HG02973 (cell line): Measurements from ENCODE around the gene MYLK3.

Source experiments
- ATAC-seq: cut with Tn5 transposase; IDR thresholded peaks from one replicate; pipeline ENCODE4 v1.9.1; 2021; ENCODE audit warnings: moderate library complexity; ENCODE audit not compliant: unreplicated experiment

MYLK3 gene

DNA sequence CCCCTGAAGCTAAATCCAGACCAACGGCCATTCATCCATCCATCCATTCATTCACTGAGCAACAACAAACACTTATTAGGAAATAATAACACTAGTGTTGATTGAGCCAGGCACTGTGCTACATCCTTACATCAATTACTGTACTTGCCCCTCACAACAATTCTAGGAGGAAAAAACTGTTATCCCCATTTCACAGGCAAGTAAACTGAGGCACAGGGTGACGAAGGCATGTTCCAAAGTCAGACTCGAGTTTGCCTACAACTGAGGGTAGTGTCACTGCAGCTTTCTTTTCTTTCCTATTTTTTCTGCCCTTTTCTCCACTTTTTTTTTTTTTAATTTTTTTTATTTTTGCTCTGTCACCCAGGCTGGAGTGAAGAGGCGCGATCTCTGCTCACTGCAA is 11.2 kb upstream of the MYLK3 start:
- no peak for ATAC-seq

DNA sequence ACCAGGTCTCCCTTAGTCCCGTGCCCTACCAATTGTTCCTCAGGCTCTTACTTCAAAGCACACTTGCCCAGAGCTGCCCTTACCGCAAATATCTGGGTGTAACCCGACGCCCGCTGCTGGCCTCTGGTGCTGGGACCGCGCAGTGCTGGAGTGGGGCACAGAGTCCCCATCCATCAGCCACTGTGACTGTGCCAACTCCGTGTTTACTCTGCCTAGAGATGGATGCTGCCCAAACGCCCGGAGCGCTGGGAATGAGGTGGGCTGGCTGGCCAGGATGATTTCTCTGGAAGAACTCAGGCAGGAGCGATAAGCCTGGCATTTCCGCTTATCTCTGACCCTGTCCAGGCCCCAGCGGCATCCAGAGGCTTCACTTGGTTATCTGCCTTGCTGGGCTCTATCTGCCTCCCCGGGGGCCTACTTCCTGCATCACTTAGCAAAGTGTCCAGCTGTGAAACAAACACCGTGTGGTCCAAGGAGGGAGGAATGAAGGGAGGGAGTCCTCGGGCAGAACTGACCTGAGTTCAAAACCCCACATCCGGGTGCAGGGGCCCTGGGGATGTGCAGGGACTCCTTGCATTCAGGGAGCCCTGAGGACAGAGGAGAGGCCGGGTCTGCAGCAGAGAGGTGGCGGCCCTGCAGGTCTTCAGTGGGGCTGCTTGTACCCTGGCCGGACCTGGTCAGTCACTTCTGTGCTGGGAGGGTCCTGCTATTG is 9.4 kb upstream of the MYLK3 start:
- no peak for ATAC-seq

DNA sequence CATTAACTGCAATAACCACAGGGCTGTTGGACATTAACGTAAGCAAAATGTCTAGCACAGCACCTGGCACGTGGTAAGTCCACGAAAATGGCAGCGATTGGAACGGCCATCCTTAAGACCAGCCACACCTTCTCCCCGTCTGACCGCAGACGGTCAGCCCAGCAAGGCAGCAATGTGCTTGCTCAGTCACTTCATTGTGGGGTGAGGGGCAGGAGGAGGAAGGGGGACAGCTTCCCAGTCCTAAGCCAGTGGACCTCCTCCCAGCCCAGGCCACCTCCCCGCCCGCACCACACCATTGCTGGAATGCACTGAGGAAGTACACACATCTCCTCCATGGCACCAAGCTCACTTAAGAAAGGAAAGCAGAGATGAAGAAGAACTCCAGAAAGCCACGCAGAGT is 8.6 kb upstream of the MYLK3 start:
- no peak for ATAC-seq

DNA sequence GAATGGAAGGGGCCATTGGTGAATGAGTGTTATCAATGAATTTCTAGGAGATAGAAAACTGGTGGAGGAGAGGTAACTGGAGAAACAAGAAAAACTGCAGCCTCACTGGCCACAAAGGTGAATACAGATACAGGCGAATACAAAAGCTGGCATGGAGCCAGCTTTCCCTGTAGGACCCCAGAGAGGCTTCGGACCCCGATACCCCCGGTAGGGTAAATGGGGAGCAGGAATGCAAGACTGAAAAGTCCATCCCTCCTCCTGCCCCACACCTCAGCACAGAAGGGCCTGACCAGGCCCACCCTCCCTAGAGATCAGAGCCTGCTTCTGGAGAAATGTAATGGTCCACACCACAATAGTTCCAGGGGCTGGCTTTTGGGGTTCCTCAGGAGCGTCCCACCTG is 4.9 kb upstream of the MYLK3 start:
- no peak for ATAC-seq

DNA sequence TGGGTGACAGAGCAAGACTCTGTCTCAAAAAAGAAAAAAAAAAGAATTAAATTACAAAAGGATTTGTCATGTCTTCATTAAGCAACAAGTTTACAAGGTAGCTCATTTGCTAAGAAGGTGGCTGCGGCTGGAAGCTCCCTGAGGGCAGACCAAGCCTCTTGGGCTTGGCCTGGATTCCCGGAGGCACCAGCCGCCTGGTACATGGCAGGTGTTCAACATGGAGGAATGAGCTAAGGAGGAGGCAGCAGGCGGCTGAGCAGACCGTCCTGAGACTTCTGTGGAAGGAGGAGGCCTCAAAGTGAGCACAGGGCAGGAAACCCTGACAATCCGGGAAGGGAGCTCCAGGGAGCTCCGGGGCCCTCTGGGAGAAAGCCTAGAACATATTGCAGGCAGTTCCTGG is 3.2 kb upstream of the MYLK3 start:
- no peak for ATAC-seq

DNA sequence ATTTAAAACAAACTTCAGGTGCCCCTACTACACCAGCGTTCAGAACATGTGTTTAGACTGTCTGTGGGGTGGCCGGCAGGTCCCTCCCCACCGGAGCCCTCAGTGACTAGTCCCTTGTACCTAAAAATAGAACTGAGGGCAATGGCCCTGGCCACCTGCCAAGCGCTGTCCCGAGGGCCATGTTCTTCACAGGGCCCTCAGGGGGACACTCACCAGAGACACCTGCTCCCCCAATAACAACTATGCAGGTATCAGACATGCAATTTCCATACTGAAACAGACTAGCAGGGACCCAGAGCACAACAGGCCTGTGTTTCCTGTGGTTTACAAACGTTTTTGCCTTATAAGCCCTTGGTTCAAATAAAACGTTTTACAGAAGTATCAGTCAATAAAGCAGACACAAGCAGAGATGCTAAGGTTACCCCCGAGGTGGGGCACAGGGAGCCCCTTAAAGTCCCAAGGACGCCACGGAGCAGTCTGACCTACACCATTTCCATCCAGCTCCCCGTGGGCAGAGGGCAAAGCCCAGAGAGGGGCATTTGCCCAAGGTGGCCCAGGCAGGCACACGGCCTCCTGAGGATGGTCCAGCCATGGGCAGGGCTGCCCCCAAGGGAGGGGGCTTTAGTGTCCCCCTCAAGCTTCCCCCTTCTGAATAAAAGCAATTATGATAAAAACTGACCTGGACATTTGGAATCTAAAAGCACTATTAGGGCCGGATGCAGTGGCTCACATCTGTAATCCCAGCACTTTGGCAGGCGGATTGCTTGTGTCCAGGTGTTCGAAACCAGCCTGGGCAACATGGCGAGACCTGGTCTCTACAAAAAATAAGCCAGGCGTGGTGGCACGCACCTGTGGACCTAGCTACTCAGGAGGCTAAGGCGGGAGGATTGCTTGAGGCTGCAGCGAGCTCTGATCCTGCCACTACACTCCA is 896 bp upstream of the MYLK3 start:
- ATAC-seq: peak; percentile 65

DNA sequence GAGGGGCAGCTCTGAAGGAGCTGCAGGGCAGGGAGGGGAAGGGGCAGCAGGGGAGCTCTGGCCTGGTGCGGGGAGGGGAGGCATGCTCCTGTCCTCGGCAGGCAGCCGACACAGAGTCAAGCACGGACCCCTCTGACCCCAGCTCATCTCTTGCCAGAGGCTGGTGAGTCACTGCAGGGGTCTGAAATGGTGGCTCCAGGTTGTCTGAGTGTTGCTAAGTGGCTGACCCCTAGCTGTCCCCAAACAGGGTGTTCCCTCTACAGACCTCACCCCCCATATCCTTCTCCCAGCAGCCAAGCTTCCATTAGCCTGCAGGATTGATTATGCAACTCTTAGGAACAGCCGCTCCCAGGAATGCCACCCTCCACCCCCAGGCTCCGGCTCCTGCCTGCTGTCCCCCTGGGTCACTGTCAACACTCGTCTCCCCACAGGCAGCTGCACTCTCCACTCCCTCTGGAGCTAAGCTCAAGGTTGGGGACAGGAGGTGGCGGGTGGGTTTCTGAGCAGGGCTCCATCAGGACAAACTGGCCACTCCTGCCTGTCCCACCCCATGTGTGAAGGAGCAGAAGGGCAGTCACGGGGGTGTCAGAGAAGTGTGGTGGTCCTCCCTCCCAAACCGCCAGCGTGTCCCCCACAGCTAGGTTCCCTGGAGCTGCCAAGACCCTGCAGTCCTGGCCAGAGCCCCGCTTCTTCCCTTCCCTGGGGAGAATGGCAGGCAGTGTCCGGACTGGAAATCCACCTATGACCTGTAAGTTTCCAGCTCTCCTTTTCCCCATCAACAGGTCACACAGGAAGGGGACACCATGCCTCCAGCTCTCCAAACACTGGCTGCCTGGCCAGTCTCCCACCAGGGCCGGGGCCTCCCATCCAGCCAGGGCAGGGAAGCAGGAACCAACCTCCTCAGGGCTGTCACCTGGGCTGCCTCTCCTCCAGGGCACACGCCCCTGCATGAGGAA is 1.0 kb downstream of the MYLK3 start:
- no peak for ATAC-seq

DNA sequence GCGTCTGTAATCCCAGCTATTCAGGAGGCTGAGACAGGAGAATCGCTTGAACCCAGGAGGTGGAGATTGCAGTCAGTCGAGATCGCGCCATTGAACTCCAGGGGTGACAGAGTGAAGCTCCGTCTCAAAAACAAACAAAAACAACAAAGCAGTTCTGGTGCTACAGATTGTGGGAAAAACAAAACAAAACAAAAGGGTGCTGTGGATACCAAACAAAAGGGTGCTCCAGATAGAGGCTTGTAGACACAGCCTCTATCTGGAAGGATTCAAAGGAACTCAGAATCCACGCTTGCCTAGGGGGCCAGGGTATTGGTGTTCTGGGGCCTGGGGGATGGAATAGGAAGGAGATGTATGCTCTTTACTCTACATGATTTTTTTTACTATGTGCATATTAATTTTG is 2.5 kb downstream of the MYLK3 start:
- no peak for ATAC-seq

DNA sequence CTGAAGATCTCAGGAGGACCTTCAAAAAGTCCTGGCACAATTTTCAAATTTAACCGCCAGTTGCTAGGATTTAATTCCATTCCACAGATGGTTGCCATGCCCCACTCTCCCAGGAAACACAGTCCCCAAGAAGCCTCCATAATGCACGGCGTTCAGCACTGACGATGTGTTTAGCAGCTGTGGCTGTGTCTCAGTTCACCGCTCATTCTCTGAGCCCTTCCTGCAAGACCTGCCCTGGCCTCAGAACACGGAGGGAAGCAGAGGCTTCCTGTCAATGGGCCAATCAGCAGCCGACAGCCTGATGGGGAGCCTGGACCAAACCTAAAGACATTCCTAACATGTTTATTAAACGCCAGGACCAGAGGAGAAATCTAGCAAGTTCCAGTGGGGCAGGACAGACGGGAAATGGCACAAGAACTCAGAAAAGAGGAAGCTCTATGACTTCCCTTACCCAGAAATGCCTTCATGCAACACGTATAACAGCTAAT is 4.9 kb downstream of the MYLK3 start:
- no peak for ATAC-seq

DNA sequence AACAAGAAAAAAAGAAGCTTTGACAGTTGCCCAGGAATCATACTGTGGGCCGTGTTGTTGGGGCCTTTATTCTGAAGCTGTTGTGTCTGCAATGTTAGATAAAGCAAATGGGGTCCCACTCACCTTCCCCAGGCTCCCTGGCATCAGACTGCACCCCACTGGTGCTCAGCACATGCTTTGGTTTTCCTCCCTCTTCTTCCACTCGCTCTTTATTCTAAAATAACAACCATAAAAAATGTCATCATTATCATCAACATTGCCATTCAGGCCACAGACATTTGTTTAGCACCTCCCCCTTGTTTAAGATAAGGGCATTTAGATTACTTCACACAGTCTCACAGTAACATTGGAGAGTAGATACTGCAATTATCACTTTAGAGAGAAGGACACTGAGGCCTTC is 8.2 kb downstream of the MYLK3 start:
- ATAC-seq: no peak

DNA sequence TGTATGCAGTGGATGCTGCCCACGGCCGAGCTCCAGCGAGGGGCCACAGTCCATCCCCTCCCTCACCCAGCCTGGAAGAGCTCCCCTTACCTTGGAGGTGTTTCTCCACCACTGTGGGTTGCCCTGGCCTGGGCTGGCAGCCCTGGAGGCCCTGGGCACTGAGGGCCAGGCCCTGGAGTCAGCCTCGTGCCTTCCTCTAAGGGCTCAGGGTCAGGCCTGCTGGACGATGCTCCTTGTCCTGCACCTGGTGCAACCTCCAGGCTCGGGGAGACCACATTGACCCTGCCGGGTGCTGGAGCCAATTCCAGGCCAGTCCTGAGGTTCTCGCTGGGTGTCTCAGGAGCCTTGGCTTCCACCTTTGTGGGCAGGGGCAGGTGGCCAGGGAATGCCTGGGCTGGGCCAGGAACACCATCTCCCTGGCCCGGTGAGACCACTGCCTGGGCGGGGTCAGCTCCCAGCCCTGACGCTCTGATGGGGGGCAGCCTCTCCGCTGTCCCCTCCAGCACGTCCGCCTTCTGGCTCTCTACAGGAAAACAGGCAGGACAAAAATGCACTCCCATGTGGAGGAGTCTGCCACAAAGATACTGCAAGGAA is 10.4 kb downstream of the MYLK3 start:
- no peak for ATAC-seq

DNA sequence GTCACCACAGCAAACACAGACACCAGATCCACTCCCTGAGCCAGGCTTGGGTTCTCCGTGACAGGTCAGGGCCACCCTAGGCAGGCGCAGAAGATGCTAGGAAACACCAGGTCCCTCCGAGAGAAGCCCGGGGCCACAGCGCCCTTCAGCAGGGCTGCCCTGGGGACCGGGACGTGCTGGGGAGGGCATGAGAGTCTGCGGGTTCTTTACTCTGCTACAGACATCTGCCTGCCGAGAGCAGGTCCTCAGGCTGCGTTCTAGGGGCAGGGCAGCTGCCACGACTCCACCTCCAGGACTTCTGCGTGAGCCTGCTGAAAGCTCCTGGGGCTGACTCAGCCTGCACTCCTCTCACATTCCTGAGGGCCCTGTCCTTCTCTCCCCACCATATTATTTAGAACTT is 11.4 kb downstream of the MYLK3 start:
- ATAC-seq: no peak

DNA sequence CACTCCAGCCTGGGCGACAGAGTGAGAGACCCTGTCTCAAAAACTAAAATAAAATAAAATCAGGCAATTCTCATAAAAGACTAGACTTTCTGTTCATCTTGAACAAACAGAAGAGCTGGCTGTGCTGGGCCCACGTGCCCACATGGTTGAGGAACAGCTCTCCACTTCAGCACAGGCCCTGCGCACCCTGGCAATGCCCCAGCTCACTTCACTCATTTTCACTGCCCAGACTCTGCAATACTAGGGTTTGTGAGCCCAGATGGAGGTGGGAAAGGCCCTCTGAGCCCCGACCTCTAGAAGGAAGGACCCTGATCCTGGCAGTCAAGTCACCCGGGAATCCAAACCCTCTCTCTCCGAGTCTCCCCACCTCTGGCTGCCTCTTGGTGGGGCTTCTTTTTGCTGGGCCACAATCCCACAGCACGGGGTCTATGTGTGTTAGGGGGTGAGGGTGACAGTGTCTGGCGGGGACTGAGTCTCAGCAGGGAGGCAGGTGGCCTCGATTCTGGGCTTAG is 14.8 kb downstream of the MYLK3 start:
- ATAC-seq: no peak

DNA sequence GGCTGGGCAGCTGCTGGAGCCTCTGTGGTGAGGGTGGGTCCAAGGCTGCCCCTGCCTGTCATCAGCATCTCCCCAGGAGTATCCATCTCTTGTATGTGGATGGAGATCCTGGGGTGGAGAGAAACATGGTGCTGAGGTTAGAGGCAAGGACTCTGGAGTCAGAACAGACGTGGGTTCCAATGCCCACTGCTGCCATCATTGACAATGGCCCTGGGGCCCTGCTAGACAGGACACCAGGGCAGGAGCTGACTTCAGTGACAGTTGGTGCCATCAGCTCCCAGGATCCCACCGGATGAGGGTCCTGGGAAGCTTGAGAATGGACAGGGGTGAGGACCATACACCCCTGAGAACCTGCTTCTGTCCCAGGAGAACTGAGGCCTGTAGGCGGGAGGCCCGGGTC is 15.6 kb downstream of the MYLK3 start:
- no peak for ATAC-seq

DNA sequence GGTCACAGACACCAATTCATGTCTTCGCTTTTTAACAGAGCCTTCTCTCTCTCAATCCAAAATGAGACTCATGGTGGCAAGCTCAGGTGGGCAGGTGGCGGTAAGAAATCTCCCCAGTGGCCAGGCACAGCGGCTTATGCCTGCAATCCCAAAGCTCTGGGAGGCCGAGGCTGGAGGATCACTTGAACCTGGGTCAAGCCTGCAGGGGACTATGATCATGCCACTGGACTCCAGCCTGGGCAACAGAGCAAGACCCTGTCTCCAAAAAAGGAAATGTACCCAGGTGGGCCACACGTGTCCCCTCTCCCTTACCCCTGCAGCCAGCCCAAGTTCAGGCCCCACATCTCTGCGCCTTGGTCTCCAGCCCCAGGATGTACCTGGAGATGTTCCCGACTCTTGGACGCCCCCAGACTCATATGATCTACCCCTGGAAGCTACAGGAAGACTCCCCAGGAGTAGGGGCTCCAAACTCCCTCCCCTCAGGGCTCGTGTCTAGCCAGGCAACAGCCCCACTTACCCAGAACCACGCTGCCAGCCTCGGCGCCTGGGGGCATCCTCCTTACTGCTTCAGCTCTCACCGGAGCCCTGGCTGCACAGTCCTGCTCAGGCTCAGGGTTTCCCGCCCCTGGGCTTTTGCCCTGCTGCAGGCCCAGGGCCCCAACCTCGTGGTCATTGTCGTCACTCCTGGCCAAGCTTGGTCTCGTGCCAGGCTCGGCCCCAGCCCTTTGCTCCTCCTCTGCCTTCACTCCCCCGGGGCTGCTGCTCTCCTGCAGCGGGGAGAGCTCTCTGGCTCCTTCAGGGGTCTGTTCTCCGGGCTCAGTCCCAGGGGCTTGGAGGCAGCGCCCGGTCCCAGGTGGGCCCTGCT is 16.2 kb downstream of the MYLK3 start:
- ATAC-seq: no peak

DNA sequence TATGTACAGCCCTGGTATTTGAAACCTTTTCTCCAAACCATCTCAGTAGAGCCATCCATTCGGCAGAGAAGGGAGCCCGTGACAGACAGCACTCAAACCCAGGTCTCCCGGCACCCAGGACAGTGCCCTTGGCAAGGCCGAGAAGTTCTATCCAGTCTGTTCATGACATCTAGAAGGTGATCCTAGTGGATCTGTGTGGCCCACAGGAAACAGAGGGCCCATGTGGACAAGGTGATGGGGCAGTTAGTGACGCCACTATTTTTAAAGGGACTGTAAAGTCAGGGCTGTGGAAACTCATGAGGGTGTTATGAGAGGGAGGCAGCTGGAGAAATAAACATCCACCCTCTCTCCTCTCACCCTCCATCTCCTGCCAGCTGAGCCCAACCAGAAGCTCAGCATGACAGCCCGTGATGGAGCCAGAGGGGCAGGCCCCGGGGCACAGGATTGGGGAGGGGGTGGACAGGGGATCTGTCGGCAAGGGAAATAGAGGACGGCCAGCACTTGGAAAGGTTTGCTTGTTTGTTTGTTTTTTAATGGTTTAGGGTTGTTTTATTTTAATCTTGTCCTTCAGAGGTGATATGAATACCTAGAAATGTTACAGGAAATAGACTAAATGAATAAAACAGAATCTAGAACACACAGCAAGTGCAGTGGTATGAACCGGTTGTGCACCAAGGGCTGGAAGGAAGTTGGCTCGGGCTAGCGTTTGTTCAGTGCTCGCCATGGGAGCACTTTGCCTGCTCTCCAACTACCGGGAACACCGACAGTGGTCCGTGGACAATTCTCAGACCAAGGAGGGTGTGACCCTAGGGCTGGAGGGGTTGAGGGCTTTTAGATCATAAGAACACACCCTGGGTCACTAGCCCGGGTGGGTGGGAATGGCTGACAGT is 17.1 kb downstream of the MYLK3 start:
- ATAC-seq: no peak

DNA sequence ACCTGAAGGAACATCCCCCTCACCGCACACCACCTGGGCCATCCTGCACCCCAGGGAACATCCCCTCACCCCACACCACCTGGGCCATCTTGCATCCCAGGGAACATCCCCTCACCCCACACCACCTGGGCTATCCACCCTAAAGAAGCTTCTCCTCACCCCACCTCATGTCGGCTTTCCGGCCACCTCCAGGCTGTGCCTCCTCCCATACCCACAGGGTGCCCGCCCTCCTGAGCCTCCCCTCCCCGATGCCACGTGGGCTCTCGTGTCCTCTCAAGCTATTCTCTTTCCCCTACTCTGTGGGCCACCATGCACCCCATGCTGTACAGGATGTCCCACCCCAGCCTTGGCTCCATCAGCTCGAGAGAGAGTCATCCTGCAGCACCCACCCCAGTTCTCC is 18.0 kb downstream of the MYLK3 start:
- ATAC-seq: no peak

DNA sequence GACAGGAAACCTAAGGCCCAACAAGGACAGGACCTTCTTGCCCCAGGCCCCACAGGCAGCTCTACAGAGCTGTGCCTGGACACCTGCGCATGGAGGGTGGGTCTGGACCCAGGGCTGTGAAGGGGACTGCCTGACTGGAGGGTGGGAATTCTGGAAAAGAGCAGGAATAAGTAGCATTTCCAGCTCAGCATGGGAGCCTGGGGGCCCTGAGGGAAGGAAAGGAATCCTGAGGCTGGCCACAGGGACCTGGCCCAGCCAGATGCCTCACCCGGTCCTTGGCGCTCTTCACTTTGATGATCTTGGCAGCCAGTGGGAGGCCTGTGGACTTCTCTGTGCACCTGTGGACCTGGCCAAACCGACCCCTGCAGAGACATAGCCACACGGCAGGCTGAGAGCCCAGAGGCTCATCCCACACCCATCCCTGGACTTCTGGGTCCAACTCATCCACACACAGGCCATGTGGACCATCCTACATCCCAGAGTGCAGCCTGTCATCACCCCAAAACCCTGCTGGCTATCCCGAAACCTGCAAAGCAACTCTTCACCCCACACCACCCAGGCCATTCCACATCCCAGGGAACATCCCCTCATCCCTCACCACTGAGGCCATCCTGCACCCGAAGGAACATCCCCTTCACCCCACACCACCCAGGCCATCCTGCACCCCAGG is 18.7 kb downstream of the MYLK3 start:
- no peak for ATAC-seq
